ENCODE measurements around the gene ASTN2.
A peak's percentile ranks its signal among the peaks of the same experiment; 100 is the strongest.
"Not testable (repeated sequence)": the region's sequence is repeated elsewhere in the genome, so short reads cannot be mapped to it uniquely, and the experiment has no call there.

Gene ASTN2

DNA sequence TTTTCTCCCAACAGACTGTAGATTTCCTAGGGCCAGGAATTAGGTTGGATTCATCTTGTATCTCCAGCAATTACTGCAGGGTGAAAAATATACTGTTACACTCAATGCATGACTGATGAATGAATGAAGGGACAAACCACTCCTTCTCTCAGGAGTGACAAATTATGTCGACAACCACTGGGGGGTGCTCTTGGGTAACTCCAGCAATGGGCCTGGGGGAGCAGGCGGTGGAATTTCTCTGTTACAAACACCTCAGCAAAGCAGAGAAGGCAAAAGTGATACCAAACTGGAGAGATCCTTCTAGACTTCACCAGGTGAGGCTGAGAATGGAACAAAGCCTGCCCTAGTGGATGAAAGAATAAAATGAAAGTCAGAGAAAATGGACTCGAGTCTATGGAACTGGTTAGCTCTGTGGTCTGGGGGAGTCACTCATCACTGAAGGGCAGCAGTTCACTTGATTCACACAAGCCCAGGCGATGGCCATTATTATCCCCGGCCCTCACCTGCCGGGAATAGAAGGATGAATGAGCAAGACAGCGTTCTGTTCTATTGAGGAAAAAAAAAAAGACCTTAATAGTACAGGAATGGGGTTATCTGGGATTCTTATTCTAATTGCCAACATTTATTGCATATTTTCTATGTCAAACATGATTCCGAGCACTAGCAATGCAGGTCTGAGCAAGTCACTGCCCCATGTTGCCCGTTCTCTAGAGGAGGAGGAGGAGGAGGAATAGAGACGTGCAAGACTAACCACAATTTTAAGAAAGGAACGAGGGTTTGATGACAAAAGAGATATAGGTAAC is 341.1 kb downstream of the ASTN2 start:
- no peak for DNase-seq (ENCODE audit: low spot score)

DNA sequence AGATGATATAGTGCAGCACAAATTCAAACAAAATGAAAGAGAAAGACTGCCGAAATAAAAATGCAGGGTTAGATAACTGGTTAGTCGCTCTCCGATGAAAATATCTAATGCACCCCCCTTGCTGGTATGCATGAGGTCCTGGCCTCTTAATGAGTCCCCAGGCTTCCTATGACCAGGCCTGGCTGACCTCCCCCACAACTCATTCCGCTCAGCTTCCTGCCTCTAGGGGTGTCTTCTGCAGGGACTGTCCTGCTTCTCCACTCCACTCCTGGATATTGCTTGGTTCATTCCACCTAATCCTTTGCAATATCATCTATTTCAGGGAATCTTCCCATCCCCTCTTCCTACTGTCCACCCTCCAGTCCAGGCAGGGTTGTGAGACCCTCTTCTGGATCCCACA is 341.8 kb downstream of the ASTN2 start:
- no peak for DNase-seq (ENCODE audit: low spot score)

DNA sequence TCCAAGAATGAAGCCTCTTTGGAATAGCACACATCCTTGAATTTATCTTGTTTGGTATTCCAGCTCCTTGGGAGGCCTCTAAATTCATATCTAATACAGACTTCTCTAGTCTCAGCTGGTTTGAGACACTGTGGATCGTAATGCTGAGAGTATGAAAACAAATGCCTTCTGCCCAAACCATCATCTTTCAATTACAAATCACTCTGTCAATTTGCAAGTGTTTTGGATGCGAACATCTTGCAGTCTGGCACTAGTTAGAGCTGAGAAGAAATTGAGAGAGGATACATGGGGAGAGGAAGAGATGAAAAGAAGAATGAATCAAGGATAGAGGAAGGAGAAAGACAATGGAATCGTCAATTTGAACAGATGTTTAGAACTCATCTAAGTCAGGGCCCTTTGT is 342.6 kb downstream of the ASTN2 start:
- DNase-seq (ENCODE audit: low spot score), result no peak

DNA sequence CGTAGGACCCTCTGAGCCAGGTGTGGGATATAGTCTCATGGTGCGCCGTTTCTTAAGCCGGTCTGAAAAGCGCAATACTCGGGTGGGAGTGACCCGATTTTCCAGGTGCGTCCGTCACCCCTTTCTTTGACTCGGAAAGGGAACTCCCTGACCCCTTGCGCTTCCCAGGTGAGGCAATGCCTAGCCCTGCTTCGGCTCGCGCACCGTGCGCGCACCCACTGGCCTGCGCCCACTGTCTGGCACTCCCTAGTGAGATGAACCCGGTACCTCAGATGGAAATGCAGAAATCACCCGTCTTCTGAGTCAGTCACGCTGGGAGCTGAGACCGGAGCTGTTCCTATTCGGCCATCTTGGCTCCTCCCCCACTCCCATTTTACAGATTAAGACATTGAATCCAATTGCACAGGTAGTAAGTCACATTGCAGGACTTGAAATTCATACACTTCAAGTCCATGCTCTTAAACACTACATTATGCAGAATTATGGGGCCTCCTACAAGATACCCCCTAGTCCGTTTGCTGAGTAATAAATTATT is 343.1 kb downstream of the ASTN2 start:
- DNase-seq (ENCODE audit: low spot score), result not testable (repeated sequence)

DNA sequence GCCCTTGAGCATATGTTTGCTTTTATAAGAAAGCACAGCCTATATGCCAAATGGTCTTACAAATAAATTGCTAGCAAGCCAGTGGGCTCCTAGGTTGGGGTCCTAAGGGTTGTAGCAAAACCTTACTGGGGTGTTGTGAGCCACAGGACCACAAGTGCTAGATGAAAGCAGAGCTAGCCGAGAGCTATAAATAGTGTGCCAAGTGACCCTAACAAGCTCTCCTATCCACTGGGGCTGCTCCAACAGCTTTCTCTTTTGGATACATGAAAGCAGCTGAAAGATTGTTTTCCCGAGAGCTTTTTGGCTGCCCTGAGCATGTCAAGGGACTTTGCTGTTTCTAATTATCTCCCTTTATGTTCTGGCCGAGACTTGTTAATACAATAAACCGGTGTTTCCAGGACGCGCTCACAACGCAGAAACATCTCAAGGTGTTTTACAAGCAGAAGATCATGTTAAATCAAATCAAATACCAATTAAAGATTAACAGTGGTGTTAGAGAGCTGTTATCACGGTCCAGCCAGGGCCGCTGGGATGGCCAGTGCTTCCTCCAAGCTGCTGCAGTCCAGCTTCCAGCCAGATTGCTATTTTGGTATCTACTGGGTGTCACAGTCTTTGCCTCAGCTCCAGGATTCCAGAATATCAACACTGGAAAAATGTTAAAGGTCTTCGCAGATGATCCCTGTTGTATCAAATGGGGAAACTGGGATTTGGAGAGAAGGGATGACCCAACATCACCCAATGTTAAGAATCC is 351.0 kb downstream of the ASTN2 start:
- no peak for DNase-seq (ENCODE audit: low spot score)

DNA sequence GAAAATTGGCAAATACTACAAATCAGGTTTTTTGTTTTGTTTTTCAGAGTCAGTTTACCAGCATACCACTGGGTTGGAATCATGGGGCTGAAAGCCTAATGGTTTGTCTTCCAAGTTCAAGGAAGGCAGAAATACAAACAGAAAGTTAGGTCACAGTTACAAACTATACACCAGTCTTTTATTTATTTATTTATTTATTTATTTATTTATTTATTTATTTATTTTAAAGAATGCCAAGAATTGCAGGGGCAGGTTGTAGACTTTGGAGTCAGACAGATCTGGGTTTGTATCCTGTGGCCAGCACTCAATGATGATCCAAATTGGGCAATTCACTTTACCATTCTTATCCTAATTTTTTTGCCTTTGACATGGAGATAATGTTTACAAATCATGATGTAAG is 353.9 kb downstream of the ASTN2 start:
- DNase-seq (ENCODE audit: low spot score), result no peak

DNA sequence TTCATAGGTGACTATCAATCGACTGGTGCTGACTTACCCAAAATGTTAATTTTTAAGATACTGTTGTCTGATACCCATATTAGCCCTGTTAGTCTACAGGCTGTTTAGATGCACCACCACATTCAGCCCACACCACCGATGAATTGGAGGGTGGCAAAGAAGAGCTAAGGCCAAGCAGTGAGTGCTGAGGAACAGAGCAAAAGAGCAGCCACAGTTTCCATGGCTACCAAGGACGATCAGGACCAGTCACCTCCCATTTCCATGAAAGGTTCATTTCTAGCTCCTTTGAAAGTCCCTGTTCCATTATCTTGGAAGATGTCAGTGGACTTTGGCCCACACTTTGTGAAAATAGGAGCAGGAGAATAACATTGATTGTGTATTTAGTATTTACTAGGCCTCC is 364.9 kb downstream of the ASTN2 start:
- no peak for DNase-seq (ENCODE audit: low spot score)

DNA sequence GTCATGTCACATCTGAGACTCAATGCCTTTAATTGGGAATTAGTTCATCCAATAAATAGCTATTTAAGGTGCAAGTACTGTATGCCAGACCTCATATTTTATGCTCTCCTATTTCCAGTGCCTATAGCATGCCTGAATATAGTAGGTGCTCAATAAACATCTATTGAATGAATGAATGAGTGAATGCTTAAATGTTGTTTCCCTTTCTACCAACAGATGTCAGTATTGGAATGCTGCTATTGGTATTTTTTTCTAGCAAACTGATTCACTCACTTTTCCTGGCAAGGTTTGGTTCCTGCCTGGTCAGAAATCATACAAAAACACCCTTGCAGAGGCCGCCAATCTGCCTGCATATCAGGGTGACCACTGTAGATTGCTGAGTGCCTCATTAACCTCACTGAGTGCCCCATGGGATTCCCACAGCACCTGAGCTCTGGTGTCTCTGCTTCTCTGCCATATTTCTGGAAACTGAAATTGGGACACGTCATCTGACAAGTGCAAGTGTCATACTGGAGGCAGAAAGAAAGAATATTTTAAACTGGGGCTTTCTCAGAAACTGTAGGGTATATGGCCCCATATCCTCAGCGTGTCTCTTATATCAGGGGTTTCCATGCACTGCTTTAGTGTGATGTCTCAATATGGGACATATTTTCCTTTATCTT is 368.1 kb downstream of the ASTN2 start:
- DNase-seq (ENCODE audit: low spot score), result no peak

DNA sequence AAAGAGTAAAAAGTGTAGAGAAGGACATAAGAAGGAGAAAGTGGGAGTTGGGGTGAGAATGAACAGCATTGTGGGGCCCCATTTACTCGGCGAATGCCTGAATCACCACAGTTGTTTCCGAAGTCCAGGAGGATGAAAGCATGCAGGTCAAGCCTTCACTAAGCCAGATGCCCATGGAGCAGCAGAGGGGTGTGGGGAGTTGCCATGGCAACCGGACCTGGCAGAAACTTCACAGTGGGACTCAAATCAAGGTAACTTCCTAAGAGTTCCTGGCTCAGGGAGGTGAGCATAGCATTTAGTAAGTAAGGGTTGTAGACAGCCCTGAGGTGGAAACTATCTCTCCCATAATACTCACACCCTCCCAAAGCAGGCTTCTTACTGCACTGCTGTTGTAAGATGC is 370.6 kb downstream of the ASTN2 start:
- DNase-seq (ENCODE audit: low spot score), result no peak

DNA sequence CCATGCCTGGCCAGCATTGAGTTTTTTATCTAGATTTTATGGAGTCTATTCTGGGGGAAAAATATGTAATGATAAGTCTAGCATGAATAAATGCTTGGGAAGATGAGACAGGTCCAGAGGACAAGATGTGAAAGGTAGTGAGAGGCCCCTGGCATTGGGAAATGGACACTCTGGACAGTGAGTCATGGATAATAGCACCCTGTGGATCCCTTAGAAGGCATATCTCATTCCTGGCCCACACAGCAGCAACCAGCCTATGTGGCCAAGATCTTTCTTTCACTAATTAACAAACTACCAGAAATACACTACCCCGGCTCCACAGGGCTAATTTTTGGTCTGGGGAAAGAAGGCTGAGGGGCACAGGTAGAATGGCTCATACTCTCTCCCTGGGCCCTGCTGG is 371.7 kb downstream of the ASTN2 start:
- no peak for DNase-seq (ENCODE audit: low spot score)

DNA sequence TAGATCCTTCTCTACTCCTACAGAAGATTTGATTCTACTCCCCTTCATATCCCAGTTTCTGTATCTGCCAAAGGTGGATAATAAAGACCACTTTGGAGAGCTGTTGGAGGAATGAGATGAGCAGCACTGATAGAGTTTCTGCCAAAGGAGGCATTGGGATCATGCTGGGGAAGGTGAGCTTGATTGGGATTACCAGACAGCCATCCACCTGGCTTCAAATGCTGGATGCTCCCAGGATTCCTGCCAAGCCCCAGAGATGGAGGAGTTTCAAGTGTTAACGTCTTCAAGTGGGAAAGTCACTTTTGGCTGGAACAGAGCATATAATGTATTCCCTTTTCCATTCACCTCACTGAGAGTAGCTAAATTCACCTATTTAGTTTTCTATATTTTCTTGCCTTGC is 379.3 kb downstream of the ASTN2 start:
- DNase-seq (ENCODE audit: low spot score), result no peak

DNA sequence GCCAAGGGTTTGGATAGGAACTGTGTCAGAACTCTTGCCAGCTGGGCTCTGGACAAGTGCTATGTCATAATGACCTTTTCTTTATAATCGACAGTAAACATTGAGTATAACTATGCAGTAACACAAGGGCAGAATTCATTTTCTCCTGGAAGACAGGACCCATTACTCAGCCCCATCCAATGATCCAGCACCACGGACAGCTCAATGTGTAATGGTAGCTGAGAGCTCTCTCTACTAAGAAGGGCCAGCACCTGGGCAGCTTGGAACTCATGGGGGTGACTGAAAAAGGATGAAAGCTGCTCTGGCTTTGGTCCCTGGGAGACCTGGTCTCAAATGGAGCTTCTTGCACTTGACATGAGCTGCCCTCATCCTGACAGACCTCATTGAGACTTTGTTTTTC is 380.0 kb downstream of the ASTN2 start:
- peak; percentile 5 for DNase-seq (ENCODE audit: low spot score)

DNA sequence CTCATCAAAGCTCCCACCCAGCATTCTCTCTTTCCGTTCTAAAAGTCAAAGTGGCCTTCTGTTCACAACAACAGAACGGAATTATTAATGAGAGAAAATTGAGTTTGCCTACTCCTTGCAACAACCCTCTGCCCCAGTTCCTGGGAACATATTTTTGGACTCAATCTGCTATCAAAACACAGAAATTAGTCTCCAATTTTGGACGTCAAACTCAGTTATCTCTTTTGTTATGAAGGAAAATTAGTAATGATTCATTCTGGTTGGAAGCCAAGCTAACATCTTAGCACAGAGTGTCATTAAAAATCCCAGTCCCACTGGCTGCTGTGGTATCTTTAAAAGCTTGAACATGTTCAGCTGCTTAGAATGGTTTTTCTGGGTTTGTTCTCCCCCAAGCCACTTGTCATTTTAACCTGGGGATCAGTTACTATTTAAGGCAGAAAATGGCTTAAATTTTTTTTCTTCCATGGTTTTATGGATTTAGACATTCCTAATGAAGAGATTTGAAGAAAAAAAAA is 384.5 kb downstream of the ASTN2 start:
- DNase-seq (ENCODE audit: low spot score), result no peak

DNA sequence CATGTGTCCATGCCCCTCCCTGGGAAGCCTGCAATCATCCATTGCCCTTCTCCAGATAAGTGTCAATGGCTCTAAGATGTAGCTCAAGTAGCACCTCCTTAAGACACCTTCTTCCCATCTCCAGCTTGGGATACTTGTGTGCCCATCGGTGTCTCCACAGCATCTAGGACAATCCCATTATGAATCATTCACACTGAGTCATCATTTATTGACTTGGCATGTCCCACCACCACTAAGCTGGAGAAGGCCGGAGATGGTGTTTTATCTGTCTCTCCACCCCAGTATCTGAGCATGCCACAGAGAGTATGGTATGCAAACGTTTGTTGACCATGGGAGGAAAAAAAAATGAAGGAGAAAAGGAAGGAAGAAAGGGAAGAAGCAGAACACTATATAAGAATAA is 385.5 kb downstream of the ASTN2 start:
- no peak for DNase-seq (ENCODE audit: low spot score)

DNA sequence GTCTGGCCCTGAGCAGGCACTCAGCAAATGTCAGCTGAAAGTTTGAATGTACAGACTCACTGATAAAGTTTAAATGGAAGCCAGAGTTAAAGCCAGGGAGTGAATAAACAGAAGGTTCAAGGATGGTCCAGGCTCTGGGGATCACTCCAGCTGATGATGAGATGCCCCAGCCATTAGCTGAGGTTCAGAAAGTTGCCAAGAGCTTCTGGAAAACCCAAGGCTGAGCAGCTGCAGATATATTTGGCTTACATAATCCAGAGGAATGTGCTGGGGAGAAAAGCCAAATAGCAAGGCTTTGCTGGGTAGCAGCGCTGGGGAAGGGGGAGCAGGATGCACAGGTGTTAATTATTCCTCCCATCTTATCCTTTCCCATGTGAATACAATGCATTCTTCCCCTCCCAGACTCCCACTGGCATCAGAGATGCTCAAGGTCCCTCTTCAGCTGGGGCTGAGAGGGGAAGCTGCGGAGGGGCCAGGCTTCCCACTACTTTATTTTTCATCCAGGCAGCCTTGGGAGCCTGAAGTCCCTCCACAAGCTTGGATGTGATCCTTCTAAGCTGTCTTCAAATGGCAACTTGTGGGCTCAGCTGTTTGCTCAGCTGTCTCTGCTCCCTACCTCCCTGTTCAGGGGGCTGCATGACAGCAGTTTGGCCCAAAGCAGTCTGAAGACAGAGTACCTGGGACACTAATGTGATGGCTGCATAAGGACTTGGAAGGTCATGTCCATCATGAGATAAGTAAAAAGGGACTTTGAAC is 386.6 kb downstream of the ASTN2 start:
- DNase-seq (ENCODE audit: low spot score), result no peak

DNA sequence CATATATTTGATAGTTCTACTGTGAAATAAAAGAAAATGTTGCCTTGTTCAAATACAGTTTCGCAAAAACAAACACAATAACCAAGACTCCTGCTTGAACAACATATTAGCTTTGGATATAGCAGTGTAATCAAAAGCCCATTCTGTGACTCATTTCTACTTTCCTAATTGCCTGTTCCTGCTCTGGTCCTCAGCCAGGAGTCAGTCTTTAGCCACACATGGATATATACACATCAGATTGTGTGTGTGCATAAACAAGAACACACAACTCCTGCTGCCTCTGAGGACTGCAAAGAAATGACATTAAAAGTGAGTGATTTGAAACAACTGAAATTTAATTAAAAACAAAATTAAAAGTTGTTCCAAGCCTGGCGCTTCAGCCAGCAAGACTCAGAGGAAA is 393.0 kb downstream of the ASTN2 start:
- no peak for DNase-seq (ENCODE audit: low spot score)

DNA sequence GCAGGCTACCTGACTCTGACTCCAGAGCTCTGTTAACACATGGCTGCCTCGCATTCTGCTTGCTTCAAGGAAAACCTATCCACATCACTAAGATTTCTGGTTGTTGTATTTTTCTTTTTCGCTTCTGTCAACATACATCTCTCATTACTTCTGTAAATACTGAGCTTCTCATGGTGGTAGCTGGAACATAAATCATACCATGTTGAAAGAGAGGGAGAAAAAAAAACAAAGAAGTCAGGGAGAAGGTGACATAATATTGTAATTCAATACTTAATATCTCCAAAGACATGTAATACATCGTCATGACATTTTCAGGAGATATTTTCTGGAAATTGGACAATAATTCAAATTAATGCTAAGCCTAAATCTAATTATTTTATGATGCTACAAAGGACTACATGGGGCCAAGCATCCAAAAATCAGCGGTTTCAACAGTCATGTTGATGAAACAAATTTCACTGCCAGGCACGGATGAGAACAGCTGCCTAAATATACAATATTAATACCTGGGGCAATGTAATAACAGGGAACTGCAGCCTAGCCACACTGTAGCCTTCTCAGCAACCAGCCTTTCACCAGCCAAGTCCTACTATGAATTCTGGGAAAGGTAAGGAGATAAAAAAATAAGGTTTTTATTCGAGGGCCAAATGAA is 395.8 kb downstream of the ASTN2 start:
- no peak for DNase-seq (ENCODE audit: low spot score)

DNA sequence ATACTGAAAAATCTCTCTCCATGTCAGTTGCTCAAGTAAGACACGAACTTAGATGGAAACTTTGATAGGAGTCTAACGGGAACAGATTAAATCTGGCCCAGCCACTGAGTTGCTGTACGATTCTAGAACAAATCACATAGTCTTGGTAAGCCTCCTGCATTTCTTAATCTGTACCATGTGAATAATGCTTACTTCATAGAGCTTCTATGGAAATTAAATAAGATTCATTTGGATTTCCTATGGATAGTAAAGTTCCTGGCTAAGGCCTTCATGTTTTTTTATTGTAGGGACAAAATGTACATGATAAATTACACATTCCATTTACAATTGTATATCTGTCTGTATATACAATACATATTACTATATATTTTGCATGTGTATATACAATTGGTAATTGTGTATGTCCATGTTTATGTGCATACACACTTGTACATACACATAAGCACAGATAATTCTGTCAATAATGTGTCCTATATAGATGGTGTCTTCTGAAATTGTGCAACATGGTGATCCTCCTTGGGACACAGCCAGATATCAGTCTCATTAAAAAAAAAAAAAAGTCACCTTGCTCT is 397.4 kb downstream of the ASTN2 start:
- no peak for DNase-seq (ENCODE audit: low spot score)

DNA sequence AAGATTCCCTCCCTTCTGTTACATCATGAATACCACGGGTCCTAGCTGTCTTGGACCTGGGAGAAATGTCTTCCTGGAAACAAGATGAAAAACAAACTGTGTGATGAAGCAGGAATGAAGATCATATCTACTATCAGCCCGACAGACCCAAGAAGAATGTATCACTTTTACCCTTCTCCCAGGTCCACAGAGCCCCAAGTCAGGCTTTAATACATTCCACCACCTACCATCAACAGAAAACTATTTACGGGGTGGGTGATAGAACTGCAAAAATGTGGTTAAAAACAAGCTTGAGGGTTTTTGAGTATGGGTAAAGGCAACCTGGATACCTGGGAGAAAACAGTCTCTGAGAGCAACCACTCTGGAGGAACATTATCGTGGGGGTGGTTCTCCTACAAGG is 400.8 kb downstream of the ASTN2 start:
- DNase-seq (ENCODE audit: low spot score), result no peak

DNA sequence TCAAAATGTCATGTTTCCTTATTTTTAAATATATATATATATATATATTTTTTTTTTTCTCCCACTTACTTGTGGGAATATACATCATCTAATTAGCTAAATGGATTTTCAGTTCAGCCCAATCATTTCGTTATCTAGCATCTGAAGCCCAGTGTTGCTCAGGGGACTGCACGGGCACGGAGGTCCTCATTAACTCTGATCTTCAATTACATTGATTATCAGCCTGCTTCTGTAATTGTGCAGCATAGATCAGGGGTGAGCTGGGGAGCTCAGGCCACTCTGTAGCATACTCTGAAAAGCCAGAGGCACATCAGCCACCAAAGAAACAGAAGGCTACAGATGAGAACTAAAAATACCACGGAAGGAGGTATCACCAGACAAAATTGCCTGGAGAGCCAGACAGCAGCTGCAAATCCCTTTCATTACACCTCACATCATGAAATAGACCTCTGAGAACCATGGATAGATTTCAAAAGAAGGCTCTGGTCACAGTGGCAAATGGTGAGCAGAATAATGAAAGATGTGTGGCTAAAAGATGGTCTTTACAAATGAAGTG is 401.3 kb downstream of the ASTN2 start:
- no peak for DNase-seq (ENCODE audit: low spot score)

DNA sequence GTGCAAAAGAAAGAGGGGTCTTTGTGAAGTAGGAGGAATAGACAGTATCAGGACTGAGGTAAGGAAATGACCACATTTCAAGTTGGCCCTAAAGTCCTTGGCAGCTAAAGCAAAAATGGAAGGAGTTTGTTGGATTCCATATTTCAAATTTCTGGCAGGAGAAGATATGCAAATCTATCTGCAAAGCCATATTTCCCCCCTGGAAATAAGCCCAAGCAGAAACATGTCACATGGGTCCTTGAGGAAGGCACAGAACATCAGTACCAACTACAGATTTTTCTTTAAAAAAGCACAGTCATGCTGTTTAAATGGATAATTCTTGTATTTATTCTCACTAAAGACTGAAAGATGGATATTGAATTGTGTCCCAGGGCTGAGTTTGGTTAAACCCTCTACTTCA is 404.8 kb downstream of the ASTN2 start:
- DNase-seq (ENCODE audit: low spot score), result no peak

Data from AG08396 (cell line).